Fibroblast of skin of right quadriceps (primary cell): Measurements from ENCODE around the gene EXOC3.

Experiments used
- DNase-seq: peaks from one replicate; pipeline ENCODE4 v3.0.0-alpha.2; 2013

The EXOC3 gene

GRCh38 chr5:440401-441201, 2.4 kb upstream of the EXOC3 start:
- DNase-seq: no peak

DNA sequence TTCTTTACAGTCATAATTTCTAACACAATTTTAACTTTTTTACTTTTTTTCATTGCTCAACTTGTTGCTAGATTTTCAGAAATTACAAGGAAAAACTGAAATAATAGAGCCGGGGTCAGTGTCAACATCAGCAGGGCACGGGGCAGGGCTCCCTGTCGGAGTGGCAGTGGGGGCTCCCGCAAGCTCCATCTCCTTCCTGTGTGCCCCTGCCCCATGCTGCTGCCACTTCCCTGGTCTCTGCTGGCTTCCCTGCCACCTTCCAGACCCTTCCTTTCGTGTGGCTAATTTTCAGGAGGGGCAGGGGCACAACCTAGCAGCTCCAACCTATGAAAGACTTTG, 1.0 kb upstream of the EXOC3 start:
- DNase-seq: no peak

DNA sequence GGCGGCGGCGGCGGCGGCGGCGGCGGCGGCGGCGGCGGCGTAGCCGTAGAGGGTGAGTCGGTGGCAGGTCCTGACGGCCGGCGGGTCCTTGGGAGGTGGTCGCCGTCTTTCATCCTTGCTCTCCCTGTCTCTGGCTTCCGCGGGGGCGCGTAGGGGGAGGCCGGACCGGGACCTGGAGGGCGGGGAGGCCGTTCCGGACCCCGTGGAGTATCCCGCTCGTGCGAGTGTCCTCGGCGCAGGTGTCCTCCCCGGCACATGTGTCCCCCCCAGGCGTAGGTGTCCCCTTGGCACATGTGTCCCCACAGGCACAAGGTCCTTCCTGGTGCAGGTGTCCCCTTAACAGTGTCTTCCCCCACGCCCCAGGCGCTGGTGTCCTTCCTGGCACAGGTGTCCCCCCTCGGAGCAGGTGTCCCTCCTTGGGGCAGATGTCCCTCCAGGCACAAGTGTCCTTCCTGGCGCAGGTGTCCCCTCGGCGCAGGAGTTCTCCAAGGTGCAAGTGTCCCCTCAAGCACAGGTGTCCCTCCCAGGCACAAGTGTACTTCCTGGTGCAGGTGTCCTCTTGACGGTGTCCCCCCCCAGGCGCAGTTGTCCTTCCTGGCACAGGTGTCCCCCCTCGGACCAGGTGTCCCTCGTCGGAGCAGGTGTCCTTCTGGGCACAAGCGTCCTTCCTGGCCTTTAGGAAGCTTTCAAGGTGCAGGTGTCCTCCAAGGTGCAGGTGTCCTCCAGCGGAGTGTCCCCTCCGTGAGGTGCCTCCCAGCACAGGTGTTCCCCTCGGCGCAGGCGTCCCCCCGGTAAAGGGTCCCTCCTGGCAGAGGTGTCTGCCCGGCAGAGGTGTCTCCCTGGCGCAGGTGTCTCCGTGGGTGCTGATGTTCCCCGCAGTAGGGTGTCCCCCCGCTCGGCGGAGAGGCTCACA, 519 bp downstream of the EXOC3 start:
- no peak for DNase-seq

DNA sequence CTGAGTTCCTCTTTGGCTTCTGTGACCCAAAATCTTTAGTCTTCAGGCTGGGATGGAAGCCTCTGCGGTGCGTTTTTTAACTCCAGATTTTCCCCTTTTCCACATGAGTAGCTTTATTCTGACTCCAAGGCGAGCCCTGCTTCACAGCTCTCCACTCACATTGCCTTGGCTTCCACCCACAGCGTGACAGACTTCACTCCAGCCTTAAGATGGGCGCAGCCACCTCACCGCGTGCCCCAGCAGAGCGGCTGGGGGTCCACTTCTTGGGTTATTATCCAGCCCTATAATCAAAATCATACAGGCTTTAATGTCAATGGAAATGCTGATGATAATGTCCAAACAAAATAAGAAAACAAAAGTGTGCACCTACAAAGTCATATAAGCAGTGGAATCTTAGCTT, 1.2 kb downstream of the EXOC3 start:
- no peak for DNase-seq

GRCh38 chr5:445591-445990, 2.6 kb downstream of the EXOC3 start:
- no peak for DNase-seq

DNA sequence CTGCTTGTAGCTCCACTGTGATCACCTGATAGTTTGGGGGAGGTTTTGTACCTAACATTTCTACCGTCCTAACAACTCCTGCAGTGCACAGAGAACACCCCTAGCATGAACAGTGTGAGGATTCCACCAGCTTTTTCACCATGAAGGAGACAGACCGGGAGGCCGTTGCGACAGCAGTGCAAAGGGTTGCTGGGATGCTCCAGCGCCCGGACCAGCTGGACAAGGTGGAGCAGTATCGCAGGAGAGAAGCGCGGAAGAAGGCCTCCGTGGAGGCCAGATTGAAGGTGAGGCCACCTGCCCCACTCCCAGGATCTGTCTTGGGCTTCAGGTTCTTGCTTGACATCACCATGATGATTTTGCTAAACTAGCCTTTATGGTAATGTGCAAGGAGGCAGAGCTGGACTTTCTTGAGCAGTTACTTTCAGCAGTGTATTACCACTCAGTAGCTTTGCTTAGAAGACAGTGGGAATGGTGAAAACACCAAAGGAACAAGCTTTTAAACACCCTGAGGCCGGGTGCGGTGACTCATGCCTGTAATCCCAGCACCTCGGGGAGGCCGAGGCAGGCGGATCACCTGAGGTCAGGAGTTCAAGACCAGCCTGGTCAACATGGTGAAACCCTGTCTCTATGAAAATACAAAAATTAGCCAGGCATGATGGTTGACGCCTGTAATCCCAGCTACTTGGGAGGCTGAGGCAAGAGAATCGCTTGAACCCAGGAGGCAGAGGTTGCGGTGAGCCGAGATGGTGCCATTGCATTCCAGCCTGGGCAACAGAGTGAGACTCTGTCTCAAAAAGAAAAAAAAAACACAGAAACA, 3.3 kb downstream of the EXOC3 start:
- no peak for DNase-seq

DNA sequence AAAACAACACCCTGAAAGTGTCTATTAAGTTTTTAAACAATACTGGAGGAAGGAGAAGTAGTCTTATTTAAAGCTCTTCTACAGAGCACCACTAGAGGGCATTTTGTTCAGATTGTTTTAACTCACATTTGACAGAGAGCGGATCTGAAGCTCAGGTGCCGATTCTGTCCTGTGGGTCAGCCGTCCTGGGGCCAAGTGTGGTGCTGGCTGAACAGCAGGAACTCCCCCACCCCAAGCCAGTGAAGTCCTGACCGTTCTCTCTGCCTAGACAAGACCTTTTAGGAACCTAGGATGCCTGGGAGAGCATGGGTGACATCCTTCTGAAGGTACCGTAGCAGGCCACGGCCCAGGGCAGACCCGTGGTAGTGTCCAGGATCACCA, 3.9 kb downstream of the EXOC3 start:
- DNase-seq: peak; percentile 19

GRCh38 chr5:447501-447900, 4.5 kb downstream of the EXOC3 start:
- no peak for DNase-seq

- no peak for DNase-seq
Observed at GRCh38 chr5:448061-448765, 5.2 kb downstream of the EXOC3 start.

DNA sequence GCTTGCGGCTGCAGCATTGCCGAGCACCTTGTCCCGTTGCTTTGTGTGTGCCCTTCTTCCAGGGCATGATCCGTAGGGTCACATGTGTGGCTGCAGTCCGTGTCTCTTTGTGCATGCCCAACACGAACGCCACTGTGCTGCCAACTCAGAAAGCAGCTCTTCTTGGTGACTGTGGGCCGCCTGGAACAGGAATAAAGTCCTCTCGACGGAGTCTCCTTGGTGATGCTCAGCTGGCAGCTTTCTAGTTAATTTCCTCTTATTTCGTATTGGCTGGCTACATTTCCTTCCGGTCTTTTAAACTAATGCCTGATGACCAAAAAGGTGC, 5.8 kb downstream of the EXOC3 start:
- DNase-seq: no peak

DNA sequence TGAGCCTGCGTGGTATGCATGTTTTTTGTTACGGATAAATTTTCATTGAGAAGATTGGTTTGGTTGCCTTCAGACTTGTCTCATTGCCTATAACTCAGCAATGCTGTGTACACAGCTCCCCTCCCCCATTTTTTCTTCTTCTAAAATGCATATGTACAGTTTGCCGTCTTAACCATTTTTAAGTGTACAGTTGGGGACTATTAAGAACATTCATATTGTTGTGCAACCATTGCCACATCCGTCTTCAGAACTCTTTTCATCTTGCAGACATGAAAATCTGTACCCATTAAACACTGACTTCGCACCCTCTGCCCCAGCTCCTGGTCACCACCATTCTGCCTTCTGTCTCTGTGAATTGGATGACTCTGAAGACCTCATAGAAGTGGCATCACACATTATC, 6.2 kb downstream of the EXOC3 start:
- no peak for DNase-seq

- no peak for DNase-seq
Observed at GRCh38 chr5:451587-452458, 8.8 kb downstream of the EXOC3 start.

- DNase-seq: no peak
Observed at GRCh38 chr5:452978-453710, 10.2 kb downstream of the EXOC3 start.

GRCh38 chr5:453725-454481, 10.9 kb downstream of the EXOC3 start:
- no peak for DNase-seq

DNA sequence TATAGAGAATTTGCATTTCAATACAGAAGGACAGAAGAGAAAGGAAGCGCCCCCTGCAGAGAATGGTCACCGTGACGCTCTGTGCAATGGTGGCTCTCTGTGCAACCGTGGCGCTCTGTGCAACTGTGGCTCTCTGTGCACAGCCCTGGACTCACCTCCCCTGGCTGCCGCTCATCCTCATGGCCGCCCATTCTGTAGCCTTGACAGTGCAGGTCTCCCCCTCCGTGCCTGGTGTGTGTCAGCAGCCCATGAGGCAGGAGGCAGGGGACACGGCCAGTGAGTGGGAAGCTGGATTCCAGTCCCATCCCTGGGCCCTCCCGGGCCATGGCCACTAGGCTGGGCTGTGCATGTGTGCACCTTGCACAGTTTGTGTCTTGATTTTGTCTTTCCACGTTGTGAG, 12.0 kb downstream of the EXOC3 start:
- no peak for DNase-seq

- DNase-seq: no peak
Observed at GRCh38 chr5:455806-456205, 12.8 kb downstream of the EXOC3 start.

GRCh38 chr5:456351-457194, 13.6 kb downstream of the EXOC3 start:
- DNase-seq: no peak

- no peak for DNase-seq
Observed at GRCh38 chr5:457195-457961, 14.4 kb downstream of the EXOC3 start.
